IPS-18c (cell line): ENCODE measurements around the gene RPS17.
"Not testable (repeated sequence)": the region's sequence is repeated elsewhere in the genome, so short reads cannot be mapped to it uniquely, and the experiment has no call there.

ENCODE experiments used
- H3K4me3 ChIP-seq: 2 replicates; pipeline ENCODE4 v1.7.0; 2013; ENCODE audit warnings: low read depth, mild to moderate bottlenecking, low read length, moderate library complexity; ENCODE audit not compliant: insufficient read depth
- H3K9me3 ChIP-seq: one replicate; pipeline ENCODE4 v1.6.1; 2013; ENCODE audit warnings: mild to moderate bottlenecking, low read length, moderate library complexity; ENCODE audit not compliant: control insufficient read depth, insufficient read depth

The RPS17 gene

GRCh38 chr15:82533801-82534200 lies 6.5 kb downstream of the RPS17 start:
- no peak overlapping the region for H3K4me3 ChIP-seq
- no peaks in the 10 kb centered on the region for H3K9me3 ChIP-seq

- Histone ChIP-seq H3K4me3 (no peak overlapping the region), H3K9me3 (no peaks in the 10 kb centered on the region)
These were observed 7.2 kb downstream of the RPS17 start for GRCh38 chr15:82532991-82533481.

DNA sequence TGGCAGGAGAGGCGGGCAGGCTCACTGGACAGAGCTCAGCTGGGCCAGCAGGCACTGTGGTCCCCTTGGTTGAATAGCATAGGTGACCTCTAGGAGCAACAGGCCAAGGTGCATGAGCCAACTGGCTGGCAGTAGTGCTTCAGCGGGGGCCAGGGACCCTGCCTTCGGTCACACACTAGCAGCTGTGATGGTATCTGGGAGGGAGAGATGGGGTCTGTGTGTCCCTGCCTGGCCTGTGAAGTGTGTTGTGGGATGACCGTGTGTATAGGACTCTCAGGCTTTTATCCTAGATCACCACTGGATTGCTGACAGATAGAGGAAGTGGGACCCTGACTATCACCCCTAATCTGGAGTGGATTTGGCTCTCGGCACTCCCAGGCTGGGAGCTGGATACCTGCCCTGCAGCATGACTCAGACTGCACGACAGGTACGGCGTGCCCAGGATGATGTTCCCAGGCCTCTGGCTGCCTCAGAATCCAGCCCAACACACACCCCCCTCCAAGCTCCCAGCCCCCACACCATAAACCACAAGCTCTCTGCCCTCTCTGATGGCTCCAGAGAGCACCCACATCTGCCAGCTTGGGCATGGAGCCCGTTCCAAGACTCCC lies 7.8 kb downstream of the RPS17 start:
- Histone ChIP-seq H3K4me3 (no peak overlapping the region), H3K9me3 (no peaks in the 10 kb centered on the region)

GRCh38 chr15:82531496-82532382 lies 8.5 kb downstream of the RPS17 start:
- H3K9me3 ChIP-seq: no peaks in the 10 kb centered on the region
- no peak overlapping the region for H3K4me3 ChIP-seq

DNA sequence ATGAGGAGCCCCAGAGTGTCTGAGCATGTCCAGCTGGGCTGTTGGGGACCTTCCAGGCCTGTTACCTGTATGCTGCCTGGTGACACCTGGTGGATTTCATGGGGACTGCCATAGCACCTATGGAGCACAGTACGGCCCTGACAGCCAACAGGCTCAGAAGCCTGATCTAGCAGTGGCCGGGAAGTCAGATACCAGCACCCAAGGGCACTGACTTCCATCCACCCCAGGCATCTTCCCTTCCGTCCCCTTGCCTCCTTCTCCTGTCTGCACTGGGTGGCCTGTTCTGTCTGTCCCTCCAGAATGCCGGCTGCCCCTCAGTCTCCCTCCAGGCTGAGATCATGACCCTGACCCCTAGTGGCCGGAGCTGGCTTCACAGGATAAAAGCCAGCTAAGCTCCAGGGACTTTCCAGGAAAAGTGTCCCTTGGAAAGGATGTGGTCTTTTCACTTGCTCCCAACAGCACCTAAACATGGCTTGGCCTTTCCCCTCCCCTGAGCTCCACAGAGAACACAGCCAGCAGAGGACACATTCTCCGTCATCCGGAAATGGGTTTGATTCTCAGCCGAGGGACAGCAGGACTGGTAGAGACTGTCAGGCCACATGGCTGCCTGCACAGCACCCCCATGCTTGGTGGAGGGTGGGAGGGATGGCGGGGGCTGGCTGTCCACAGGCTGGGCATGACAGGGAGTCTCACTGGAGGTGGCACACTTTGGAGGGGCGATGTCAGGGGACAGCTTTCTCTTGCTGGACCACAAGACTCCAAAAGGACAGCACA lies 9.5 kb downstream of the RPS17 start:
- H3K4me3 ChIP-seq: peak overlapping the region; percentile 36; the same call in 1 of the 2 replicates
- H3K9me3 ChIP-seq: no peaks in the 10 kb centered on the region

GRCh38 chr15:82530006-82530405 lies 10.3 kb downstream of the RPS17 start:
- H3K9me3 ChIP-seq: no peaks in the 10 kb centered on the region
- no peak overlapping the region for H3K4me3 ChIP-seq

DNA sequence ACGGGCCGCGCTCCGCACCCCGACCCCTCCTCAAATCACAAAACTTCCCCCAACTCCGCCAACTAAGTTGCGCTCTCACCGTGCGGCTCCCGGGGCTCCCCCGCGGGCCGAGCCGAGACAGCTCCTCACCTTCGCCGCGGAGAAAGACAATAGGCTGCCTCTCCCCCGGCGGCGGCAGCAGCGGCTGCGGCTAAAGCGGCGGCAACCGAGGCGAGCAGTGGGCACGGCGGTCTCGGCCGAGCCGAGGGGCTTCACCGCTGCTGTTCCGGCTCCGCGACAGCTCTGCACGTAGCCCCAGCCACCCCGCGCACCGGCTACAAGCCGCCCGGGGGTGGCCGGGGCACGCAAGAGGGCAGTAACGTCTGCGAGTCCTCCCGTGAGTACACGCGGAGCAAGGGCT lies 26.7 kb downstream of the RPS17 start:
- H3K4me3 ChIP-seq, H3K9me3 ChIP-seq: not testable (repeated sequence)

- not testable (repeated sequence) for H3K9me3 ChIP-seq, H3K4me3 ChIP-seq
These were observed 32.6 kb downstream of the RPS17 start for GRCh38 chr15:82507693-82508092.

DNA sequence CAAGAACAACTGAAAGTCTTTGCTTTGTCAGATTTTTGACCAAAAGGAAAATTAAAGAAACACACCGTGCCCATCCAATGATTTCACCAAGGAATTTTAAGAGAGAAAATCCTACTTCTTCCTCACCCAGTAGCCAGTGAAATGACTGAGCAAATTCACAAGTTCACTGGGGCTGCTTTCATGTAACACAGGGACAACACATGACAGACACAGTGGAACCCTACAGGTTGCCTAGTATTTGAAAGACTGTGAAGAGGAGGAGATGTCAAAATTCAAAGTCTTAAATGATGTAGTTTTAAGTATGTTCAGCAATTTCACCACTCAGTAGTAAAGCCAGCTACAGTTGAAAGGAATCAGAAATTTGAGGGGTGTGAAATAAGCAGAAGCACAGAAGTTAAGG lies 33.2 kb downstream of the RPS17 start:
- H3K4me3 ChIP-seq, H3K9me3 ChIP-seq: not testable (repeated sequence)

- not testable (repeated sequence) for H3K9me3 ChIP-seq, H3K4me3 ChIP-seq
These were observed 34.4 kb downstream of the RPS17 start for GRCh38 chr15:82505842-82506241.

DNA sequence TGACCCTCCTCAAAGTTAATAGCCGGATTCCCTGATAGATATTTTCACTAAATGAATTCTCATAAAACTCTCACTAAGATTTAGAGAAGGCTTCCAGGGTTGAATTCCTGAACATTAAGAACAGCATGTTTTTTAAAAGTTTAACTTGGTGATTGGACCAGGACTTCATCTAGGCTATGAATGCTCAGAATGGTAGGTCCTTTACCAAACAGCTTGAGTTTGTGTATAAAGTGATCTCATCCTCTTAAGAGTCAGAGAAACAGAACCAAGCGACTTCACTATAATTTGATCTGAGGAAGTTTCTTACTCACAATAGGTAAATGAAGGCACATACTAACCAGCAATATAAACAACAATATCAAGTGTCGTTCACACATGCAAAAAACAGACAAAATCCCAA lies 36.2 kb downstream of the RPS17 start:
- H3K4me3 ChIP-seq, H3K9me3 ChIP-seq: not testable (repeated sequence)

- not testable (repeated sequence) for H3K9me3 ChIP-seq, H3K4me3 ChIP-seq
These were observed 37.4 kb downstream of the RPS17 start for GRCh38 chr15:82502700-82503339.

GRCh38 chr15:82500772-82501171 lies 39.5 kb downstream of the RPS17 start:
- H3K9me3 ChIP-seq, H3K4me3 ChIP-seq: not testable (repeated sequence)

GRCh38 chr15:82497978-82498377 lies 42.3 kb downstream of the RPS17 start:
- H3K9me3 ChIP-seq, H3K4me3 ChIP-seq: not testable (repeated sequence)

DNA sequence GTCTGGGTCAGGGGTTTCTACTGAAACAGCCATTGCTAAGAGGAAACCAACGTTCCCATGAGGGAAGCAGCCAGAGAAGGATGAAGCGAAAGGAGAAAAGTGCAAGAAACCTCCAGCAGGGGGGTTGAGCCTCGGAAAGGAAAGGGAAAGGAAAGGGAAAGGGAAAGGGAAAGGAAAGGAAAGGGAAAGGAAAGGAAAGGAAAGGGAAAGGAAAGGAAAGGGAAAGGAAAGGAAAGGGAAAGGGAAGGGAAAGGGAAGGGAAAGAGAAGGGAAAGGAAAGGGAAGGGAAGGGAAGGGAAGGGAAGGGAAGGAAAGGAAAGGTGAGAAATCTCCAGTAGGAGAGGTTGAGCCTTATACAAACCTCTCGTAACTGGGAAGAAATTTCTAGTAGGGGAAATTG lies 52.0 kb downstream of the RPS17 start:
- H3K4me3 ChIP-seq, H3K9me3 ChIP-seq: not testable (repeated sequence)

DNA sequence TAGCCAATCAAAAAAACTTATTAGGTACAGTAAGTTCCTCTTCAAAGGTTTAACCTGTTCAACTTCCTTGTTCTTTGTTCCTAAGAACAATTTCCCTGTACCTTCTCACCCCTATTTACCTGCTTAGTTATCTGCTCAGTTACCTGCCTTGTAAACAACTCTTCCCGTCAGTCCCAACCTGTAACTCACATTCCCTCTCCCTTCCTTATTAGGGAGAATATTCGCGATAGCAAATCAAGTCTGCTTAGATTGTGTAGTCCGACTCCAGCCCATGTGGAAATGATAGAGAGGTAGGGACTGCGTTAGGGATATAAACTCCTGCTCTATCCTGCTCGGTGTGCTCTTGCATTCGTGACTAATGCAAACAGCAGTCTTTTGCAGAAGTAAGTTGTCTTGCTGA lies 53.2 kb downstream of the RPS17 start:
- not testable (repeated sequence) for H3K4me3 ChIP-seq, H3K9me3 ChIP-seq
